Sigmoid colon (tissue), 7 donors: ENCODE measurements around the gene NOA1. TPM values are rescaled to one million over a fixed set of nuclear protein-coding genes. Genes with fewer than 3 reads are reported as not detected.

Experiments
- DNase-seq: peaks from one replicate; pipeline ENCODE4 v3.0.0-alpha.2; 2019
- H3K27ac ChIP-seq, 4 donors: fragments of 200-600 bp; sonication (generic); one replicate each; pipeline ENCODE4 v1.5.1; 2016 to 2019; ENCODE audit warnings: mild to moderate bottlenecking in 1 of 4
- H3K27me3 ChIP-seq, 3 donors: fragments of 200-600 bp; sonication (generic); one replicate each; pipeline ENCODE4 v1.5.1; 2019; ENCODE audit warnings: mild to moderate bottlenecking in 1 of 3
- H3K36me3 ChIP-seq, 4 donors: fragments of 200-600 bp; sonication (generic); one replicate each; pipeline ENCODE4 v1.5.1; 2016 to 2019
- H3K4me1 ChIP-seq, 4 donors: fragments of 200-600 bp; sonication (generic); one replicate each; pipeline ENCODE4 v1.5.1; 2017 to 2019
- H3K4me3 ChIP-seq, 4 donors: fragments of 200-600 bp; sonication (generic); one replicate each; pipeline ENCODE4 v1.5.1; 2017 to 2019; ENCODE audit warnings: mild to moderate bottlenecking in 2 of 4, moderate library complexity in 1 of 4
- H3K9me3 ChIP-seq, 4 donors: fragments of 200-600 bp in 3 of 4; sonication (generic) in 3 of 4; one replicate each; pipeline versions ENCODE4 v1.5.1 to v1.6.1; 2013 to 2019
- EP300 ChIP-seq, 4 donors: sonication (generic); formaldehyde crosslinking; IDR thresholded peaks; one replicate each; pipeline ENCODE4 v1.6.1; 2017; ENCODE audit warnings: antibody characterized with exemption in 4 of 4
- POLR2A ChIP-seq, 2 donors: fragments of 450-650 bp; IDR thresholded peaks; one replicate each; pipeline ENCODE4 v1.6.1; 2016; ENCODE audit warnings: antibody characterized with exemption in 2 of 2, mild to moderate bottlenecking in 2 of 2, moderate library complexity in 2 of 2
- POLR2AphosphoS5 ChIP-seq, 4 donors: sonication (generic); formaldehyde crosslinking; IDR thresholded peaks; one replicate each; pipeline ENCODE4 v1.6.1; 2017; ENCODE audit warnings: antibody characterized with exemption in 4 of 4
- WGBS, 2 donors: extraction: QIAGEN DNeasy Blood & Tissue Kit; methylation state at CpG; one replicate each; pipeline ENCODE4 v1.1.7; 2013; 5-methylcytosine and 5-hydroxymethylcytosine counted together
- intact Hi-C: fragments of 100-400 bp; cut with DNase I; formaldehyde crosslinking; loops from one replicate; pipeline ENCODE4 v1.15.1; 2023
- polyA plus RNA-seq, 3 donors: library from polyadenylated mRNA; stranded (reverse); fragments of 200-250 nt; gene quantifications; one replicate each; pipeline ENCODE4 v1.2.3, GENCODE V29; 2013
- total RNA-seq, 4 donors: library from RNA; depleted of rRNA; stranded (reverse); fragments of >200 nt; gene quantifications; one replicate each; pipeline ENCODE4 v1.1.0, GENCODE V29; 2016
- TF ChIP-seq, protein P1 (sequence below), 4 experiments: fragments of 450-650 bp in 3 of 4; fragments of 200-600 bp in 1 of 4; IDR thresholded peaks; one replicate each; pipeline ENCODE4 v1.5.1; 2016 to 2019; ENCODE audit warnings: antibody characterized with exemption in 4 of 4, mild to moderate bottlenecking in 3 of 4, moderate library complexity in 2 of 4
- donor health status: healthy with polysubstance abuse.
- donor health status: Bipolar disorder and iron deficiency.
- donor health status: healthy.

Gene NOA1
- total and polyA plus RNA-seq, 7 donors: 13.9 to 37.4 (median 24.4) TPM

DNA sequence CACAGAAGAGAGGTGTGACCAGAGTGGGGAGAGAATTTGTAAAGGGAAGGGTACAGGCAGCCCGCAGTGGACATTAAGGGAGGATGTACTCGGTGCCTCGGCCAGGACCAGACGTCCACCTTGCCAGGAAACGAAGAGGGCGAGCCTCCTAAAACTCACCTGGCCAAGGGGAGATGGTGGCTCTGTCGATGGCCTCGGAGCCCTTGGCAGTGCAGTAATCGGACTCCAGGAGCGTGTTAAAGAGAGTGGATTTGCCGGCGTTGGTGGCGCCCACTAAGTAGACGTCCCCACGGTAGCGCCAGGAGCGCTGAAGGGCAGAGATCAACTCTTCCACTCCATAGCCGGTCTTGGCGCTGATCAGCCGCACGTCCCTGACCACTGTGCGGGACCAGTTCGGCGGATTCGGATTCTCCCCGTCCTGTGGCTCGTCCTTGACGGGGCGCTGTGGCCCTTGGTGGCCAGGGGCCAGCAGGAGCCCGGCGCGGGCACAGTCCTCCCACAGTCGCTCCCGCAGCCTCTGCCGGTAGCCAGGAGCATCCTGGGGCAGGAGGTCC lies 1.0 kb downstream of the NOA1 start:
- no peak for DNase-seq
- Histone ChIP-seq H3K4me3 (peak overlapping the region; percentile 61 to 94 (median 90)), H3K27me3 (no peaks in the 10 kb centered on the region), H3K4me1 (peaks cover 0 to 55% (median 41%) of the 10 kb centered on the region in 4 donors), H3K9me3 (peaks cover 0 to 5% (median 3%) of the 10 kb centered on the region in 4 donors), H3K36me3 (peaks cover 16 to 29% (median 23%) of the 10 kb centered on the region in 4 donors), H3K27ac (peak overlapping the region; percentile 88 to 95 (median 93))
- TF ChIP-seq POLR2AphosphoS5 (IDR thresholded peaks at IDR 0.05): no peak
- no peak for TF ChIP-seq EP300 (IDR thresholded peaks at IDR 0.05)
- TF ChIP-seq, protein P1, sequence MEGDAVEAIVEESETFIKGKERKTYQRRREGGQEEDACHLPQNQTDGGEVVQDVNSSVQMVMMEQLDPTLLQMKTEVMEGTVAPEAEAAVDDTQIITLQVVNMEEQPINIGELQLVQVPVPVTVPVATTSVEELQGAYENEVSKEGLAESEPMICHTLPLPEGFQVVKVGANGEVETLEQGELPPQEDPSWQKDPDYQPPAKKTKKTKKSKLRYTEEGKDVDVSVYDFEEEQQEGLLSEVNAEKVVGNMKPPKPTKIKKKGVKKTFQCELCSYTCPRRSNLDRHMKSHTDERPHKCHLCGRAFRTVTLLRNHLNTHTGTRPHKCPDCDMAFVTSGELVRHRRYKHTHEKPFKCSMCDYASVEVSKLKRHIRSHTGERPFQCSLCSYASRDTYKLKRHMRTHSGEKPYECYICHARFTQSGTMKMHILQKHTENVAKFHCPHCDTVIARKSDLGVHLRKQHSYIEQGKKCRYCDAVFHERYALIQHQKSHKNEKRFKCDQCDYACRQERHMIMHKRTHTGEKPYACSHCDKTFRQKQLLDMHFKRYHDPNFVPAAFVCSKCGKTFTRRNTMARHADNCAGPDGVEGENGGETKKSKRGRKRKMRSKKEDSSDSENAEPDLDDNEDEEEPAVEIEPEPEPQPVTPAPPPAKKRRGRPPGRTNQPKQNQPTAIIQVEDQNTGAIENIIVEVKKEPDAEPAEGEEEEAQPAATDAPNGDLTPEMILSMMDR (IDR thresholded peaks at IDR 0.05): no peak
- no peak for TF ChIP-seq POLR2A (IDR thresholded peaks at IDR 0.05)
- WGBS, 2 donors: 1 to 3% methylated on average over 35 of the region's 35 CpGs
- intact Hi-C loops: loop anchor here (5.0 kb wide), 1 partner anchor 141 kb away; no protein-coding TSS in a partner anchor

DNA sequence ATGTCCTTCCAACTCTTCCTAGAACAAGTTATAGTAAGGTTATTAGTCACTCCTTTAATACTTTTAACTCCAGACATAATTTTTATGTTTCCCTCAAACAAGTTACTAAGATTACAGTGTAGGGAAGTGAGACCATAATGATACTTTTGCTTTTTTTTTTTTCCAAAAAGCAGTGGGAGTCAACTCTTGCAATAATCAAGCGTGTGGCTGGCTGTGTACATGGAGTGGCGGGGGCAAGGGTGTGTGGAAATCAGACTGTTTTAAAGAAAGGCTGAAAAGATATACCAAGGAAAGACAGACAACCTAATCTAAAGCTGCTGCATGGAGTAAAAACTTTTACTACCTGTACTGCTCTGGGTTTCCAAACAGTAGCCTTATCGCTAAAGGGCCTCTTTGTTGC lies 4.1 kb downstream of the NOA1 start:
- 95 to 99% methylated on average over 3 of the region's 3 CpGs for WGBS, 2 donors
- DNase-seq: no peak
- H3K4me3 ChIP-seq: no peak overlapping the region
- peaks cover 16 to 55% (median 30%) of the 10 kb centered on the region in 4 donors for H3K36me3 ChIP-seq
- intact Hi-C loops: no loop called here
- TF ChIP-seq POLR2AphosphoS5 (IDR thresholded peaks at IDR 0.05): no peak
- TF ChIP-seq POLR2A (IDR thresholded peaks at IDR 0.05): no peak
- TF ChIP-seq, protein P1 (IDR thresholded peaks at IDR 0.05): no peak
- TF ChIP-seq EP300 (IDR thresholded peaks at IDR 0.05): no peak
- no peak overlapping the region for H3K27ac ChIP-seq
- peaks cover 0 to 32% (median 22%) of the 10 kb centered on the region in 4 donors for H3K4me1 ChIP-seq
- H3K27me3 ChIP-seq: no peaks in the 10 kb centered on the region
- peaks cover 0 to 5% (median 3%) of the 10 kb centered on the region in 4 donors for H3K9me3 ChIP-seq

DNA sequence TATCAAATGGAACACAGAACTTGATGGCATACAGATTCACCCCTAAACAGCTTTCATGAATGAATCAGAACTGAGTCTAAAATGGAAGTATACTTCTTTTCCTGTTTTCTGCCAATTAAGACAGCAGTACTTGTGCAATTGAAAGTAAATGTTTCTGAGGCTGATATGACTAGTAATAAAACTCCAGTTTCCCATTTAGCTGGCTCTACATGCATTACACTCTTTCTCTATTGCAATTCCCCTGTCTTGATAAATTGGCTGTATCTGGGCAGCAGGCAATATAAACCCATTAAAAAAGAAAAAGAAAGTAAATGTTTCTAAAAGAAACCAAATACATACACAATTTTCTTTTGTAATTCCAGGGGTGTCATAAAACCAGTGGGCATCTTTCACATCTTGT lies 4.6 kb downstream of the NOA1 start:
- Histone ChIP-seq H3K27ac (no peak overlapping the region), H3K36me3 (peaks cover 16 to 61% (median 33%) of the 10 kb centered on the region in 4 donors), H3K4me3 (no peak overlapping the region), H3K4me1 (peaks cover 0 to 26% (median 22%) of the 10 kb centered on the region in 4 donors), H3K27me3 (no peaks in the 10 kb centered on the region), H3K9me3 (peaks cover 0 to 5% (median 3%) of the 10 kb centered on the region in 4 donors)
- intact Hi-C loops: no loop called here
- no peak for DNase-seq
- TF ChIP-seq, protein P1 (IDR thresholded peaks at IDR 0.05): no peak
- TF ChIP-seq EP300 (IDR thresholded peaks at IDR 0.05) (no peak), POLR2AphosphoS5 (IDR thresholded peaks at IDR 0.05) (no peak), POLR2A (IDR thresholded peaks at IDR 0.05) (no peak)

DNA sequence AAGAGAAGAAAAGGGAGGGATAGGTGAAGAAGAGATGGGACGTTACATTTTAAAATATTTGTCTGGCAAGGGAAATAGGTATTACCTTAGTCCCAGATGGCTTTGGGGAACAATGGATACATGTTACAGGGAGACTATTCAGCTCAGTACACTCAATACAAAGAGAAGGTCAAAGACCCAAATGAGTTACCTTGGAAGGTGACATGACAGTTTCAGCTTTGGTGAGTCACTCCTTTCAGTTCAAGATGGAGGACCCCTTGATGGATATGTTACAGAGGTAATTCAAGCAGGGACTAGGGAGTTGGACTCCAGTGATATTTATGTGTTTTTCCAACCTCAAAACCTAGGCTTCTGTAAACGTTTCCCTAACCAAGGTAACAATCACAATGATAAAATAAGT lies 5.0 kb downstream of the NOA1 start:
- Histone ChIP-seq H3K9me3 (peaks cover 0 to 5% (median 3%) of the 10 kb centered on the region in 4 donors), H3K4me1 (peaks cover 0 to 26% (median 22%) of the 10 kb centered on the region in 4 donors), H3K36me3 (peaks cover 16 to 65% (median 34%) of the 10 kb centered on the region in 4 donors), H3K4me3 (no peak overlapping the region), H3K27ac (no peak overlapping the region), H3K27me3 (no peaks in the 10 kb centered on the region)
- 96% methylated on average over 2 of the region's 2 CpGs for WGBS, 2 donors
- DNase-seq: no peak
- intact Hi-C loops: no loop called here
- TF ChIP-seq POLR2A (IDR thresholded peaks at IDR 0.05) (no peak), POLR2AphosphoS5 (IDR thresholded peaks at IDR 0.05) (no peak), EP300 (IDR thresholded peaks at IDR 0.05) (no peak)
- TF ChIP-seq, protein P1 (IDR thresholded peaks at IDR 0.05): no peak
